Measurements from ENCODE around the gene ADRM1.

Gene ADRM1

DNA sequence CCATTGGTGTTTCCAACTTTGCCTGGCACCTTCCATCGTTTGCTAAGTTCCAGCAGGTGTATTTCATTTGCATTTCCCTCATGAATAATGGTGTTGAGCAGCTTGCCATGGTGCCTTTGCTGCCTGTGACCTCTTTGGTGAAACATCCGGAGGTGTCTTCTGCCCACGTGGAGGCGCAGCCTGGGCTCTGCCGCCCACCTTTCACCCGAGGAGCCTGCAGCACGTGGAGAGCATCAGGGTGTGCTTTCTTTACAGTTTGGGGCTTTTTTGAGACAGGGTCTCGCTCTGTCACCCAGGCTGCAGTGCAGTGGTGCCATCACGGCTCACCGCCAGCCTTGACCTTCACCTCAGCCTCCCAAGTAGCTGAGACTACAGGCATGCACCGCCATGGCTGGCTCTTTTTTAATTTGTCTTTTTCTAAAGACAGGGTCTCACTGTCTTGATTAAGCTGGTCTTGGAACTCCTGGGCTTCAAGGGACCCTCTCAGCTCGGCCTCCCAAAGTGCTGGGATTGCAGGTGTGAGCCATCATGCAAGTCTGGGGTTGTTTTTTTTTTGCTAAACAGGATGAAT, 3.0 kb upstream of the ADRM1 start:
- no peak for DNase-seq

DNA sequence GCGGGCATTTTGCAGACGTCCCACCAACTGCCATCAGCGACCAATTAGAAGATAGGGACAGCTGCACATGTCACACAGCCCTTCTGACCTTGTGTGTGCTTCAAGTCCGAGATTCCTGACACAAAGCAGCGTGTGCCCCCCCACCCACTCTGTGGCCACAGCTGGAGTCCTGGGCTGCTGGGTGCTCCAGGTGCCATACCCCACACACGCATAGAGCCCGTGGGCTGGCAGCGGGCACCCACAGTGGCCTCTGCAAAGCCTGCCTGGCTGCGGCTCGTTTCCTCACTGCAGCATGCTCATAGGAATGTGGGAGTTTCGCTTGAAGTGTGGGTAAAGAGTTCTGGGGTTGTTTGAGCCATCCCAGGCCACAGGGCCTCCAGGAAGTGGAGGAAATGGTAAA, 2.5 kb upstream of the ADRM1 start:
- no peak for DNase-seq

DNA sequence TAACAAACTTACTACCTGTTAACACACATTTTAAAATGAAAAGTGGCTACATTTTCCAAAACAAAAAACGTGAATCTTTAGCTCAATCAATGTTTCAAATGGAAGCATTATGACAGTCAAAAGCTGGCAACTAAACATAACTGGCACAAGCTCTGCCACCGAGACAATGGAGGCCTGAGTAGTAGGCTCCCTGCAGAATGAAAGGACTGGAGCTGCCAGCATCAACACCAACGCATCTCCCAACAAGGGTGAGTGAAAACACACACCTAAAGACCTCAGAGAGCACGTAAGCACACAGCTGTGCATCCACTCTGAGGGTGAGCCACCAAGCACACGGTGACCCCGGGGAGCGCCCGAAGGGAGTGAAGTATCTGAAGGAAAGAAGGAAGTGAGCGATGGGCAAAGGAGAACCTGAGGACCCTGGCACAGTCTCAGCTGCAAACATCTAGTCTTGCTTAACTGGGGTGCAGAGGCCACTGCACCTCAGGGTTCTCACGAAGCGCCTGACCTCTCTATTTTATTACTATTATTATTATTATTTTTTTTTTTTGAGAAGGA, 1.6 kb upstream of the ADRM1 start:
- DNase-seq, result no peak

DNA sequence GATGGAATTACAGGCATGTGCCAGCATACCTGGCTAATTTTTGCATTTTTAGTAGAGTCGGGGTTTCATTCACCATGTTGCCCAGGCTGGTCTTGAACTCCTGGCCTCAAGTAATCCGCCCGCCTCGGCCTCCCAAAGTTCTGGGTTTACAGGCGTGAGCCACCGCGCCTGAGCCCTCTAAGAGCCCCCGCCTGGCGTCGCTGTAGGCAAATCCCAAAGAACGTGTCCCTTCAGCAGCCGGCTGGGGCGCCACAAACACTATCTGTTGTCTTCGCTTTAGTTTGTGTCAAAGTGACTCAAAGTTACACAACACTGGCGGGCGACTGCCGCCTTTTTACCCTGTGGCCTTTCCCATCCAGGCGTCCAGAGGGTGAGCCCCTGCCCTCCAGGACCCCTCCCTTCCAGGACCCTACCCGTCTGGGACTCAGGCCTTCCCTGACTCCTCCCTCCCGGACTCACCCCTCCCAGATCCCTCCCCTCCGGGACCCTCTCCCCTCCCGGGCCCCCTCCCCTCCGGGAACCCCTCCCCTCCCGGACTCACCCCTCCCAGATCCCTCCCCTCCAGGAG, 940 bp upstream of the ADRM1 start:
- no peak for DNase-seq

DNA sequence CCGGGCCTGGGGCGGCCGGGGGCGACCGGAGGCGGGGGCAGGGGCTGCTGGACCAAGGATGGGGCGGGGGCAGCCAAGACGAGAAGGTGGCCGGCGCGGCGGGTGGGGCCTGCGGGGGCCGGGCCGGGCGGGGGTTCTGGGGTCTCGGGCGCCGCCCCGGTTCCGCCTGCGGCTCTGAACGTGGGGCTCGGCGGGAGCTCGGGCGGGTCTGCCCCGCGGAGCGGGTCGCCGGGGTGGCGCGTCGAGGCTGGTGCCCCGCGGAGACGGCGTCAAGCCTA, 204 bp downstream of the ADRM1 start:
- no peak for DNase-seq

DNA sequence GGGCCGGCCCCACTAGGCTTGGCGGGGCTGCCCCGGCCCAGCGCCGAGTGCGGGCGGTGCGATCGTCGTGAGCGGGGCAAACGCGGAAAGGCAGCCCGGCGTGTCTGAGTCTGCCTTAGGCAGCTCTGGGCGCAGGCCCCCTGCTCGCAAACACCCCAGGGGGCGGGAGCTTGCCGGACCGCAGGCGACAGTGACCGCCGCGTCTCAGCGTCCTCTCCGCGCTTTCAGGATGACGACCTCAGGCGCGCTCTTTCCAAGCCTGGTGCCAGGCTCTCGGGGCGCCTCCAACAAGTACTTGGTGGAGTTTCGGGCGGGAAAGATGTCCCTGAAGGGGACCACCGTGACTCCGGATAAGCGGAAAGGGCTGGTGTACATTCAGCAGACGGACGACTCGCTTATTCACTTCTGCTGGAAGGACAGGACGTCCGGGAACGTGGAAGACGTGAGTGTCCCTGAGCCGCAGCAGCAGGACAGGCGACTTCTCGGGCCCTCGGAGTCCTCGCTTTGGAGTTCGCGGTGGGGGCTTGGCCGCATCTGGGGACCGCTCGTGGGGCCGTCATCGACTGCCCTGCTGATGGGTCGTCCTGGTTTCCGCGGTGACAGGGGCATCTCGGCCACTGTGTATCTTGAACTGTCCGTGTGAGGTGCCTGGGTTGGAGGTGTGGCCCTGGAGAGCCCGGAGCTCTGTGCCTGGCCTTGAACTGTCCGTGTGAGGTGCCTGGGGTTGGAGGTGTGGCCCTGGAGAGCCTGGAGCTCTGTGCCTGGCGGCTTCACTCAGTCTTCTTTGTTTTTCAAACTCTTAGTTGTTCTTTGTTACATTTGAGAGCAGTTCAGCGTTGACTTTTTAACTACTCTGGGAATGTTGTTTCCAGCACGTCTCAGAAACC, 786 bp downstream of the ADRM1 start:
- no peak for DNase-seq

DNA sequence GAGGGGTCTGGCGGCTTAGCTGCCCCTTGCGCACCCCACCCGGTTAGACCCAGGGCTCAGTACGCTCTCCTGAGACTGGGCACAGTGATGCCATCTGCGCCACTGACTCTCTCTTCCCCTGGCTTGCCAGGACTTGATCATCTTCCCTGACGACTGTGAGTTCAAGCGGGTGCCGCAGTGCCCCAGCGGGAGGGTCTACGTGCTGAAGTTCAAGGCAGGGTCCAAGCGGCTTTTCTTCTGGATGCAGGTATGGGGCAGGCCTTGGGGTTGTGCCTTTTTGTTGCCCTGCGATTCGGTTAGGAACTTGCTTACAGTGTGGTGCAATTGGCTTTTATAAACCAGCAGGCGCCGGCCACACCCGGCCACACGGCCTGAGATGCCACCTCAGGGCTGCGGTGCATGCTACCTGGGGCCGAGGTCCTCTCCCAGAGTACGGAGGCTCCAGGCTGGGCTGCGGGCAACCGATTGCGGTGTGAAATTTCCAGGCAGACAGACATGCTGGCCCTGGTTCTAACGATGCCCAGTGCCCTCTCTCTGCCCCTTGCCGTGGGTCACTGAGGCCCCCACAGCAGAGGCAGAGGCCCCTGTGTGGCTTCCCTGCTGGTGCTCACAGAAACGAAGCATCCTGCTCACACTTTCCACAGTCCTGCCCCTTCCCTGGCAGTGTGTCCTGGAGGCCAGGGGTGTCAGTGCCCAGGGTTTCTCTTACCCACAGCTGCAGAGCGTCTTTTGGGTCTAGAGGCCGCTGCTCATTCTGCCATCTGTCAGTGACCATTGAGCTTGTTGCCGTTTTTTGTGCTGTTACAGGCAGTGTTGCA, 1.7 kb downstream of the ADRM1 start:
- DNase-seq, result no peak

DNA sequence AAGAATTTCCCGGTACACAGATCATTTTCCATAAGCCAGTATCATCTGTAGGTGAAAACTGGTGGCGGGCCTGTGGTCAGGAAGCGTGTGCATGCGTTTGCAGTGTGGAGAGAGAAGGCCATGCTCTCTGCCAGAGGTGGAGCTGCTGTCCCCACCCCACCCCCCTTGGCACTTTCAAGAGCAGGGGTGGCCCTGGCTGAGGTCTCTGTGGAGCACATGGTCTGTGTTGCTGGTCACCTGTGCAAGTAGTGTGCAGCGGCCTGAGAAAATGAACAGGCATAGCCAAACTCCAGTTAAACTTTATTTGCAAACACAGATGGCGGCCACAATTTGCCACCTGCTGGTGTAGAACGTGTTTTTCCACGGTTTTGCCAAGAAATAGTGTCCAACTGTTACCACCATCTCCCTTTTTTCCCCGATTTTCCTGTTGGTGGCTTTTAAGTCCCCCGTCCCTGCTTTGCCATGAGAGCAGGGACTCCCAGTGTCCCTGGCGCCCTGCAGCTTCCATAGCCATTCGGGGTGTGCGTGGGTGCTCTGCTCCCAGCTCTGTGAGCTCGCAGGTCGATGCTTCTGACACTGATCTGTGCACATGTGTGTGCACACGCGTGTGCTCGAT, 2.5 kb downstream of the ADRM1 start:
- DNase-seq, result no peak

DNA sequence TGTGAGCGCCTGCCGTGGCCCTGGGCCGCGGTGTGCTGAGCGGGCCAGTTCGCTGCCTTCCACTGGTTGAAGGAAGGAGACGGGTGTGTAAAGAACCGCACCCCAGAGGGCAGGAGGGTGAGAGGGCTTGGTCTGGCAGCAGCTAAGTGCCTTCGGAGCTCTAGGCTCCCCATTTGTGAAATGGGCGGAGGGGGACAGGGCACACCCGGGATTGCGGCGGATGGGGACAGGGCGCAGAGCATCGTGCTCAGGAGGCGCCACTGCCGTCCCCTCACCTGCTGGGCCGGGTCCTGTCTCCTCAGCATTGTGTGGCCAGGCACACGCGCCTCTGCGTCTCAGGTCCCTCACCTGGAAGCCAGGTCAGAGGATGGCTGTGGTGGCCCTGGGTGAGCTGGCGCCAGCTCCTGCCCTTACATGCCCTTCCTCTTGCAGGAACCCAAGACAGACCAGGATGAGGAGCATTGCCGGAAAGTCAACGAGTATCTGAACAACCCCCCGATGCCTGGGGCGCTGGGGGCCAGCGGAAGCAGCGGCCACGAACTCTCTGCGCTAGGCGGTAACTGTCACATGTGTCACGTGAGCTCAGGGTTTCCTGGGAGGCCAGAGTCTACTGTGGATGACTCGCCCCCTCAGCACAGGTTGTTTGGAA, 3.1 kb downstream of the ADRM1 start:
- no peak for DNase-seq

DNA sequence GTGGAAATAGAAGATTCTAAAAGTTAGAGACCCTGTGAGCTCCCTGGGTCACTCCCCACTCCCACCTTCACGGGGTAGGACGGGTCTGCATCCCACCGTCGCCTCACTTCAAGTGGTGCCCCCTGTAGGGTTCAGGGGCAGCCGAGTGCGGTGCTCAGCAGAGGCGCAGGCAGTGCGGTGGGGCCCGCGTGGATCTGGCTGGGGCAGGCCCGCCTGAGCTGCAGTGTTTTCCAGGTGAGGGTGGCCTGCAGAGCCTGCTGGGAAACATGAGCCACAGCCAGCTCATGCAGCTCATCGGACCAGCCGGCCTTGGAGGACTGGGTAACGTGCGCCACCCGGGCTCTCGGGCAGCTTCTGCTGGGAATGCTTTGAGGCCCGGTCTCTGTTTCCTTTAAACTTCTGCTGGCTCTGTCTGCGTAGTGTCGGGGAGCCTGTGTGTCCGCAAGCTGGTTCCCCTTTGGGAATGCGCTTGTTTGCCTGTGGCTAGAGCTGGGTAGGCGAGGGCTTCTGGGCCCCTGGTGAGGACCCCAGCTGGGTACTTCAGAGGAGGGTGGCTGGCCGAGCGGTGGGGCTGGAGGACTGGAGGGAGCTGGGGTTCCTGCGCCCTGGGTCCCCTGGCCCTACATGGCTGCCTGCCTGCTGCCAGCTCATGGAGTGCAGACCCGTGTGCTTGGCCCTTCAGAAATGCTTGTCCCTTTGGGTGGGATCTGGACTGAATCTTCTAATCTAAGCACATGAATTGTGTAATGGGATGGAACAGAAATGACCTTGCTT, 3.8 kb downstream of the ADRM1 start:
- no peak for DNase-seq

DNA sequence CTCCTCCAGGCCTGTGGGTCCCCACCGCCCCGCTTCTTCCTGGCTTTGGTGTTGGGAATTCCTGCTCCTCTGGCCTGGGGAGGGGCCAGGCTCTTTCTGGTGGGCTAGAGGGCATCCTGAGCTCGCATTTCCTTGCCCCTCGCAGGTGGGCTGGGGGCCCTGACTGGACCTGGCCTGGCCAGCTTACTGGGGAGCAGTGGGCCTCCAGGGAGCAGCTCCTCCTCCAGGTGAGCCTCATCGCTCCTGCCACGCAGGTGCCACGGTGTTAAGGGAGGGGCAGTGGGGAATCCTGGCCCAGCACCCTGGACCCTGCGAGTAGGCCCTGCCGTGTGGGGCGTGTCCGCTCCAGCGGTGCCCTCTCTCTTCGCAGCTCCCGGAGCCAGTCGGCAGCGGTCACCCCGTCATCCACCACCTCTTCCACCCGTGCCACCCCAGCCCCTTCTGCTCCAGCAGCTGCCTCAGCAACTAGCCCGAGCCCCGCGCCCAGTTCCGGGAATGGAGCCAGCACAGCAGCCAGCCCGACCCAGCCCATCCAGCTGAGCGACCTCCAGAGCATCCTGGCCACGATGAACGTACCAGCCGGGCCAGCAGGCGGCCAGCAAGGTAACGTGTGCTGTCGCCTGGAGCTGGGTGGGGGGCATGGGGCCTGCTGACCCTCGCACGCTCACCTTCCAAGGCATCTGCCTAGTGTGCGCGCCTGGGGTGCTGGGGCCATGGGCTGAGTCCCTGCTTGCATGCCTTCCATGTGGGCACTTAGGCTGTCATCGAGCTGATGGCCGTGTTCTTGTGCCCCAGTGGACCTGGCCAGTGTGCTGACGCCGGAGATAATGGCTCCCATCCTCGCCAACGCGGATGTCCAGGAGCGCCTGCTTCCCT, 4.7 kb downstream of the ADRM1 start:
- DNase-seq, result no peak

DNA sequence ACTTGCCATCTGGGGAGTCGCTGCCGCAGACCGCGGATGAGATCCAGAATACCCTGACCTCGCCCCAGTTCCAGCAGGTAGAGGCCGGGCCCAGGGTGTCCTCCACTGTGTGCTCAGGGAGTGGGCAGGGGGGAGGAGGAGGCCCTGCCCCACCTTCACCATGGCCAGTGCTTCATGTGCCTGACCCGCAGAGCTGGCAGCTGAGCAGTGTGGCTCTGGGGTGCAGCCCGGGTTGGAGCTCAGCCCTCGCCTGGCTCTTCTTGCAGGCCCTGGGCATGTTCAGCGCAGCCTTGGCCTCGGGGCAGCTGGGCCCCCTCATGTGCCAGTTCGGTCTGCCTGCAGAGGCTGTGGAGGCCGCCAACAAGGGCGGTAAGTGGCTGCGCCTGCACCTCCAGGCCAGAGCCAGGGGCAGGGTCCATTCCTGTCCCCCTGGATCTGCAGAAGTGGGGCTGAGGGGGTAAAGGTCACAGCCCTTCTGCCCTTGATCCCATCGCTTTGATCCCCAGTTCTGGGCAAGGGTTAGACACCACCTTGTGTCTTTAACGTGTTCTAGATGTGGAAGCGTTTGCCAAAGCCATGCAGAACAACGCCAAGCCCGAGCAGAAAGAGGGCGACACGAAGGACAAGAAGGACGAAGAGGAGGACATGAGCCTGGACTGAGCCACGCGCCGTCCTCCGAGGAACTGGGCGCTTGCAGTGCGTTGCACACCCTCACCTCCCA, 5.5 kb downstream of the ADRM1 start:
- DNase-seq, result no peak

DNA sequence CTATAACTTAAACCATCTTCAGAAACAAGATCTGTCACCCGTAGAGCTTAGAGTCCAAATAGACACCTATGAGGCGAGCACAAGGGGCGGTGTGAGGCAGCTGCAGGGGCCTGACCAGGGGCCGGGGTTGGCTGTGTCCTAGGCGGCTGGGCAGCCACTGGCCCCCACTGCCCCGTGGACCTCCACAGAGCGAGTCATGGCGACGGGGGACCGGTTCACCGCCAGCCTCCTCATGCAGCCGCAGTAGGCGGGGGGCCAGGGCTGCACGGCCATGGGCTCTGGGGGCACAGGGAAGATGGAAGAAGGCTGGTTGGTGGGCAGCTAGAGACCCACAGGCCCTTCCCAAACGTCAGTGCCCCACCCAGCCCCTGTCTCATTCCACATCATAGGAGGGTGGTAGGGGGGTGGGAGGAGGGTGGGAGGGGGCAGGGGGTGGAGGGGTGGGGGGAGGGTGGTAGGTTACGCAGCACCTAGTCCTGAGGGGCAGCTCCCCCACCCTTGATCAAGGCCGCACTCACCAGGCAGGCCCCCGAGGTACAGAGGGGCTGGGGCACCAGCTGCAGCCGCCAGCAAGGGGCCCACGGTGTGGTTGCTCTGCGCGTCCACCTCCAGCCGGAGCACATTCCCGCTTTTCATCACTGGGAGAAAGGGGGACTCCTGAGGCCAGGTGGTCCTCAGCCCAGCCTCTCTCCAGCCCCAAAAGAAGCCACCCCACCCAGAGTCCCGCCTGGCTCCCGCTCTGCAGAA, 6.6 kb downstream of the ADRM1 start:
- DNase-seq, result no peak

DNA sequence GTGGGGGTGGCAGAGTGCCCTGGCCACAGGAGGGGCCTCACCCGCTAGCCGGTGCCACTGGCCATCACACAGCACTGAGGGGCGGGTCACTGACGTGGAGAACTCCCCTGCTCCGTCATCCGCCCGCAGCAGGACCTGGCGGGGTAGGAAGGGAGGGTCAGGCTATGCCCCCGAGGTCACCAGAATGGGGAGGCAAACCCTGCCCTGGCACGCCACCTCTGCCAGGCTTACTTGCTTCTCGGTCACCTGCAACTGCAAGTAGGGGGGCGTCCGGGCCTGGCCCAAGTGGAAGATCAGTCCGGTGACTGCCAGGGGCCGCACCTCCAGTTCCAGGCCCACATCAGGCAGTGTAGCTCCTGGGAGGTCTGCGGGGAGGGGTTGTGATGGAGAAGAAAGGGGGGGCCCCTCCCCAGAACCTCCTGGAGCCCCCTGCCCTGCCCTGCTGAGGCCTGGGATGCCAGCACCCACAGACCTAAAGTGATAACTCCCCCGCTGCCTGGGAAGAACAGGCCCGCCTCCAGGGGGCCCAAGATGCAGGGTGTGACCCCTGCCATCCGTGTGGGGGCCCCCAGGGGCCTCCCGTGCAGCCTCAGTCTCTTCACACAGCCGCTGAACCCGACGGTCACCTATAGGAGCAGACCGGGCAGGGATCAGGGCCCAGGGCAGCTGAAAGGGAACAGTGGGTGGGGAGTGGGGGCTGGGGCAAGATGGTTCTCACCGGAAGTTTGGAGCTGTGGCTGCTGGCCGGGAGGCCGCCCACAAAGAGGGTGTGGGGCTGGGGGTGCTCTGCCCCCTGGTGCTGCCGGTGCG, 7.4 kb downstream of the ADRM1 start:
- DNase-seq, result no peak

DNA sequence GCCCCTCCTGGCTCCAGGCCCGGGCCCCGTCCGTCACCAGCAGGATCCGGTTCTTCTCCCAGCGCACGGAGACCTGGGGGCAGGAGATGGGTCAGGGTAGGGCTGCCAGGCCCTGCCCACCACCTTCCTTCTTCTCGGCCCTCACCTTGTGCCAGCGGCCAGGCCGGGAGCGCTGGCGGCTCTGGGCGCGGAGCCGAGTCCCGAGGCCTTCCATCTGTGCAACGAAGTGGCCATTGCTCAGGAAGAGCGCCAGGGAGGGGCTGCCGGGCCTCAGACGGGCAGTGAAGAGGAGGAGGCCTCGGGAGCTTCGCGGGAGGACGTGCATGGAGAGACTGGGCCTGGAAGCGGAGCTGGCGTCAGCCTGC, 7.9 kb downstream of the ADRM1 start:
- no peak for DNase-seq

DNA sequence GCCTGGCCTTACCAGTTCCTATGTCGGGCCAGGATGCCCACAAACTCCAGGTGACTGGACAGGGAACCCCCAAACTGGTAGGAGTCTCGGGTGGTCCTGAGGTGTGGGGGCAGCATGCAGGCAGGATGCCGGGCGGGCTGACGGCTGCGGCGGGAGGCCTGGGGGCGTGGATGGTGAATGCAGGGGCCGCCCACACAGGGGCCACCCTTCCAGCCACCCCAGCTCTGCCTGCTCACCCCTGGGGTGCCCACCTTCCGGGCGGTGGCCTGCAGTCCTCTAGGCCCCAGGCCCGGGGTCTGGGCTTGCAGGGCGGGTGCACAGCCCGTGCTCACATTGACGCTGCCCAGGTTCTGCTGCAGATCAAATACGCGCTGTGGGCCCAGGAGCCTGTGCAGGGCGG, 8.4 kb downstream of the ADRM1 start:
- DNase-seq, result no peak

DNA sequence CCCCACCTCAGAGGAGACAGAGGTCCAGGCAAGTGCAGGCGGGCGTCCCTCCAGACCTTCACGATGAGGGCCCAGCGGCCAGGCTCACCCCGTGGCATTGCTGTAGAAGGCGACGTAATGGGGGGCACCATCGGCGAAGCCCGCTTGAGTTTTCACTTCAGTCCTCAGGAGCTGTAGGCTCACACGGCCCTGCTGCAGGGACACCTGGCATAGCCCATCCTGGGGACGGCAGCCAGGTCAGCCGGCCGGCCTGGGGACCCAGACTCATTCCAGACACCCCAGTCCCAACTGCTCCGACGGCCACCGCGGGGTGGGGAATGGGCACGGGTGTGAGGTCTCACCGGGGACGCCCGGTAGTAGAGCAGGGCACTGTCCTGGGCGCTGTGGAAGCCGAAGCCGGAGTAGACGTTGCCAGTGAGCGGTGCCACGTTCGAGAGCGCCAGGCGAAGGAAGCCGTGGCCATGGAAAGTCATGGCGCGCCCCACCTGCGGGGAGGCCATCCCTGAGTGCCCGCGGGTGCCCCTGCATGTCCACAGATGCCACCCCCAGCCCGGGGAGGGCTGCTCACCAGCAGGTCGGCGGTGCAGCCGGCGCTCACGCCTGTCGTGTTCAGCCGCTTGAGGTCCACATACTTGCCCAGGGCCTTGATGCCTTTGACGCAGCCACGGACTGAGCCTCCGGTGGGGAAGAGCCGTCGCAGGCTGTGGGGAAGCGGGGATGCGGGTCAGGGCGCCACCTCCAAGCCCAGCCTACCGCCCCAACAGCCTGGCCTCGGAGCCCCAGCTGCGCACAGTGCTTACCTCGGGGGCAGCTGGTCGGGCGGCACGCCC, 9.2 kb downstream of the ADRM1 start:
- no peak for DNase-seq

DNA sequence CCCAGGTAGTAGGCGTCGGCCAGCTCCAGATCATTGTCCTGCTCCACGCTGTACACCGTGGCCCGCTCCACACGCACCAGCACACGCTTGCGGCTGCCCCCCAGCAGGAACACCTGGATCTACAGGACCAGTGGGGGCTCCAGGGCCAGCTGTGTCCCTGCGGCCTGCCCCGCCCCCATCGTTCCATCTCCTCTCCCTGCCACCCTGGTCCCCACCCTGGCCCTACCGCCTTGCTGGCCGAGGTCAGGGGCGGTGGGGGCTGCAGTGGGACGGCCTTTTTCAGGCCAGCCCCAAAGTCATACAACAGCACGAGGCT, 9.8 kb downstream of the ADRM1 start:
- no peak for DNase-seq

Measured in NCI-H187 treated with DMSO at 0.1 percent for 48 hours (cell line).